CD4-positive, CD25-positive, alpha-beta regulatory T cell (primary cell): ENCODE data around the gene CTPS1. TPM values are rescaled to one million over a fixed set of nuclear protein-coding genes. Genes with fewer than 3 reads are reported as not detected.

ENCODE experiments used
- ATAC-seq, 2 donors: fragments of 150-1000 bp; cut with Tn5 transposase; one replicate each; pipeline ENCODE4 v1.10.0; 2021; ENCODE audit warnings: low read depth in 2 of 2, moderate number of reproducible peaks in 2 of 2, moderate library complexity in 1 of 2
- DNase-seq, 3 donors: peaks; one replicate each; pipeline versions ENCODE4 v3.0.0 to v3.0.0-alpha.2; 2012 to 2022; ENCODE audit warnings: mixed read lengths in 1 of 3
- H3K27ac ChIP-seq: one replicate; pipeline ENCODE4 v1.7.0; 2013; ENCODE audit warnings: mild to moderate bottlenecking, low read length; ENCODE audit not compliant: insufficient read depth, poor library complexity, severe bottlenecking
- H3K27me3 ChIP-seq: one replicate; pipeline ENCODE4 v1.7.0; 2013; ENCODE audit warnings: low read length; ENCODE audit not compliant: control insufficient read depth, insufficient read depth
- H3K36me3 ChIP-seq: one replicate; pipeline ENCODE4 v1.7.0; 2013; ENCODE audit warnings: mild to moderate bottlenecking, low read length, moderate library complexity; ENCODE audit not compliant: control insufficient read depth, insufficient read depth
- H3K4me1 ChIP-seq: 2 replicates; pipeline ENCODE4 v1.7.0; 2013; ENCODE audit warnings: mild to moderate bottlenecking, low read length; ENCODE audit not compliant: insufficient read depth, control insufficient read depth, poor library complexity, severe bottlenecking
- H3K4me3 ChIP-seq: one replicate; pipeline ENCODE4 v1.7.0; 2013; ENCODE audit warnings: low read depth, mild to moderate bottlenecking, low read length, moderate library complexity
- H3K9me3 ChIP-seq, 2 experiments: 1 replicate in 1 of 2; 2 replicates in 1 of 2; pipeline ENCODE4 v1.7.0; 2013; ENCODE audit warnings: low read length in 2 of 2, mild to moderate bottlenecking in 1 of 2, moderate library complexity in 1 of 2; ENCODE audit not compliant: control insufficient read depth in 2 of 2
- H3K27ac Mint-ChIP-seq, 3 donors: one replicate each; pipeline ENCODE4 v1.8.0; 2020 to 2022; ENCODE audit warnings: mild to moderate bottlenecking in 3 of 3, mixed read lengths in 3 of 3, moderate library complexity in 2 of 3
- H3K27me3 Mint-ChIP-seq: one replicate; pipeline ENCODE4 v1.8.0; 2022; ENCODE audit warnings: mild to moderate bottlenecking, mixed read lengths
- H3K36me3 Mint-ChIP-seq: one replicate; pipeline ENCODE4 v1.8.0; 2020; ENCODE audit warnings: mixed read lengths
- H3K4me1 Mint-ChIP-seq, 4 donors: one replicate each; pipeline ENCODE4 v1.8.0; 2020 to 2022; ENCODE audit warnings: mixed read lengths in 4 of 4, mild to moderate bottlenecking in 1 of 4
- H3K4me3 Mint-ChIP-seq, 4 donors: one replicate each; pipeline ENCODE4 v1.8.0; 2020 to 2022; ENCODE audit warnings: mild to moderate bottlenecking in 4 of 4, mixed read lengths in 4 of 4, moderate library complexity in 3 of 4
- H3K9me3 Mint-ChIP-seq, 7 donors: one replicate each; pipeline ENCODE4 v1.8.0; 2020 to 2022; ENCODE audit warnings: mixed read lengths in 7 of 7, mild to moderate bottlenecking in 3 of 7, moderate library complexity in 2 of 7
- polyA plus RNA-seq, 4 donors: library from polyadenylated mRNA; unstranded; fragments of 300-500 nt; fragmentation: Illumina TruSeq; gene quantifications; one replicate each; pipeline ENCODE4 v1.2.3, GENCODE V29; 2021
- total RNA-seq: library from RNA; stranded (reverse); gene quantifications from one replicate; pipeline ENCODE4 v1.2.3, GENCODE V29; 2022

The CTPS1 gene
- total and polyA plus RNA-seq, 5 donors from 2014 or later, result 12.5 to 42.5 (median 13.5) TPM

DNA sequence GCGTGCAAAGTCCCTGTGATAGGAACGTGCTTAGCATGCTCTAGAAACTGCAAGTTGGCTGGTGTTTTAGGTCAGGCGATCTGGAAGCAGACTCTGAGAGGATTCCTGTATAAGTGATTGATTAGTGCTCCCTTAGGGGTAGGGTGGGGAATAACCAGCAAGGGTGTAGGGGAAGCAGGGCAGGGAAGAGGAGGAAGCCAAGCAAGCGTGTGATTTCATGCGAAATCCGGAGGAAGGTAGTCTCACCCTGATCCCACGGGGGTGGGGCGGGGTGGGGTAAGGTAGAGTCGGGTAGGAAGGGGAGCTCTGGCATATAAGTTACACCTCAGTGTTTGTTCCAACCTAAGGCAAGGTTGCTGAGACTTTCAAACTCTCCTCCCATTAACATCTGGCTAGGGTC is 24.9 kb upstream of the CTPS1 start:
- H3K27ac Mint-ChIP-seq, result peak overlapping the region in 1 of 3 donors; percentile 22
- H3K9me3 Mint-ChIP-seq, result peaks cover 0 to 5% (median 0%) of the 10 kb centered on the region in 7 donors
- no peaks in the 10 kb centered on the region for H3K4me1 ChIP-seq
- DNase-seq (no peak), ATAC-seq (no peak)
- no peak overlapping the region for H3K27ac ChIP-seq
- no peaks in the 10 kb centered on the region for H3K36me3 Mint-ChIP-seq
- no peak overlapping the region for H3K4me3 Mint-ChIP-seq
- no peaks in the 10 kb centered on the region for H3K36me3 ChIP-seq
- H3K27me3 Mint-ChIP-seq, result peaks cover 26% of the 10 kb centered on the region
- no peaks in the 10 kb centered on the region for H3K9me3 ChIP-seq
- H3K4me1 Mint-ChIP-seq, result peaks cover 0 to 7% (median 0%) of the 10 kb centered on the region in 4 donors
- no peak overlapping the region for H3K4me3 ChIP-seq
- peaks cover 1% of the 10 kb centered on the region for H3K27me3 ChIP-seq

DNA sequence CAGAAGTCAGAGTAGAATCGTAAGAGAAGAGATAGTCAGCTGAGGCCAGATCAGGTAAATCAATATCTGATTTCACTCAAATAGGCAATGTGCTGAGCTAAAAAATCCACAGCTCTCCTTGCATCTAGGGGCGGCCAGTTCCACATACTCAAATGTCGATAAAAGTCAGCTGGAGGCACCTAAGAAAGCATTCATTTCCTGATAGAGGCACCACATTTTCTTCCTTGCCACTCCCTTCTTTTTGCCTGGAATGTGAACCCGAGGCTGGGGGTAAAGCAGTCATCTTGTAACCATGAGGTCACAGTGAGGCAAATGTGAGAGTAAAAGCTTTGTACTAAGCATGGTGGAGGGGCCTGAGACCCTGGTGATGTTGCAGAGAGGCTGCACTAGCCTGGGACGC is 24.2 kb upstream of the CTPS1 start:
- Mint-ChIP-seq H3K4me3 (no peak overlapping the region), H3K9me3 (peaks cover 0 to 5% (median 0%) of the 10 kb centered on the region in 7 donors), H3K4me1 (peaks cover 0 to 7% (median 0%) of the 10 kb centered on the region in 4 donors), H3K27ac (no peak overlapping the region), H3K27me3 (peaks cover 25% of the 10 kb centered on the region), H3K36me3 (no peaks in the 10 kb centered on the region)
- Histone ChIP-seq H3K9me3 (no peaks in the 10 kb centered on the region), H3K36me3 (no peaks in the 10 kb centered on the region), H3K4me1 (no peaks in the 10 kb centered on the region), H3K27me3 (peaks cover 1% of the 10 kb centered on the region), H3K27ac (no peak overlapping the region), H3K4me3 (no peak overlapping the region)
- no peak for DNase-seq
- ATAC-seq, result no peak

GRCh38 chr1:40956407-40956806 is 23.1 kb upstream of the CTPS1 start:
- Mint-ChIP-seq H3K4me3 (no peak overlapping the region), H3K27me3 (peaks cover 20% of the 10 kb centered on the region), H3K4me1 (peaks cover 0 to 7% (median 0%) of the 10 kb centered on the region in 4 donors), H3K36me3 (no peaks in the 10 kb centered on the region), H3K27ac (no peak overlapping the region), H3K9me3 (peaks cover 0 to 5% (median 0%) of the 10 kb centered on the region in 7 donors)
- H3K36me3 ChIP-seq, result no peaks in the 10 kb centered on the region
- H3K27me3 ChIP-seq, result peaks cover 1% of the 10 kb centered on the region
- no peak for ATAC-seq
- no peak overlapping the region for H3K27ac ChIP-seq
- no peak for DNase-seq
- H3K4me1 ChIP-seq, result no peaks in the 10 kb centered on the region
- no peak overlapping the region for H3K4me3 ChIP-seq
- no peaks in the 10 kb centered on the region for H3K9me3 ChIP-seq

- Histone ChIP-seq H3K4me1 (no peaks in the 10 kb centered on the region), H3K4me3 (no peak overlapping the region), H3K36me3 (no peaks in the 10 kb centered on the region), H3K27me3 (no peaks in the 10 kb centered on the region), H3K27ac (no peak overlapping the region), H3K9me3 (no peaks in the 10 kb centered on the region)
- peaks cover 20% of the 10 kb centered on the region for H3K27me3 Mint-ChIP-seq
- no peak overlapping the region for H3K27ac Mint-ChIP-seq
- no peak for ATAC-seq
- no peaks in the 10 kb centered on the region for H3K4me1 Mint-ChIP-seq
- DNase-seq, result no peak
- H3K36me3 Mint-ChIP-seq, result no peaks in the 10 kb centered on the region
- no peak overlapping the region for H3K4me3 Mint-ChIP-seq
- H3K9me3 Mint-ChIP-seq, result peaks cover 0 to 5% (median 0%) of the 10 kb centered on the region in 7 donors
Measured at GRCh38 chr1:40958210-40958609, 21.3 kb upstream of the CTPS1 start.

DNA sequence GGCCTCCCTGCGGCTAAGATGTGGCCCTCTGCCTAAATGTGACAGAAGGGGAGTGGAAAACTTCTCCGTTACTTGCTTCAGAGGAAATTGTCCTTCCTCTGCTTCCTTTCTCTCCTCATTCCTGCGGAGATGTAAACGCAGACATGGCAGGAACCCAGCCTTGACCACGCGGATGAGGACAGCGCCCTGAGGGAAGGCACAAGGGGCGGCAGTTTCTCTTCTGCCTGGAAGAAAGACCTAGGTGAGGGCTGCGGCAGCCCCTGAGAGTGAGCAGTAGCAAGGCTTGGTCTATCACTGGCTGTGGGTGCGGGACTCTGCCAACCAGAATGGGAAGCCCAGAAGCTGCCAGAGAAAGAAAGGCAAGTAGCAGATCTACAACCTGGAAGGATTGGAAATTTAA is 14.0 kb upstream of the CTPS1 start:
- DNase-seq, result no peak
- ATAC-seq, result no peak
- H3K27me3 ChIP-seq, result no peaks in the 10 kb centered on the region
- H3K36me3 Mint-ChIP-seq, result no peaks in the 10 kb centered on the region
- H3K4me3 Mint-ChIP-seq, result no peak overlapping the region
- H3K9me3 ChIP-seq, result no peaks in the 10 kb centered on the region
- no peaks in the 10 kb centered on the region for H3K4me1 Mint-ChIP-seq
- peak overlapping the region in 1 of 3 donors; percentile 10 for H3K27ac Mint-ChIP-seq
- H3K9me3 Mint-ChIP-seq, result no peaks in the 10 kb centered on the region
- no peak overlapping the region for H3K27ac ChIP-seq
- no peaks in the 10 kb centered on the region for H3K4me1 ChIP-seq
- H3K4me3 ChIP-seq, result no peak overlapping the region
- peaks cover 4% of the 10 kb centered on the region for H3K27me3 Mint-ChIP-seq
- H3K36me3 ChIP-seq, result no peaks in the 10 kb centered on the region

DNA sequence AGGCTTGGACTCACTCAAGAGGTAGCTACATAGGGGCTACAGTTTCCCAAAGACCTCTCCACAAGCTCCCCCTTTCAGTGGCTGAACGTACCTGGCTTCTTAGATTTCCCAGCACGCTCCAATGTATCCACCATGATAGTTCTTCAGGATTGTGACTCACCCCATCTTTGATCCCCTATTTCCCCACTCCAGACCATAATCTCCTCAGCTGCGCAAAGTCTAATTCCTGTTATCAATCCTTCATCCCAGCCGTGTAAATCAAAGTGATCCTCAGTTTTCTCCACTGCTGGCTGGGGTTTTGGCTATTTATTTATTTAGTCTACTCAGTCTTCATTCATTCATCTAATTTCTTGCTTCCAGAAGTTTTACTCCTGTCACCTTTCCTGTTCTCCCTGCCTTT is 13.1 kb upstream of the CTPS1 start:
- Histone ChIP-seq H3K4me3 (no peak overlapping the region), H3K4me1 (no peaks in the 10 kb centered on the region), H3K36me3 (no peaks in the 10 kb centered on the region), H3K27me3 (no peaks in the 10 kb centered on the region), H3K9me3 (no peaks in the 10 kb centered on the region), H3K27ac (no peak overlapping the region)
- Mint-ChIP-seq H3K4me3 (no peak overlapping the region), H3K9me3 (no peaks in the 10 kb centered on the region), H3K27me3 (peaks cover 4% of the 10 kb centered on the region), H3K27ac (no peak overlapping the region), H3K36me3 (no peaks in the 10 kb centered on the region), H3K4me1 (no peaks in the 10 kb centered on the region)
- DNase-seq, result no peak
- ATAC-seq, result no peak

- Histone ChIP-seq H3K9me3 (no peaks in the 10 kb centered on the region), H3K27ac (no peak overlapping the region), H3K4me1 (no peaks in the 10 kb centered on the region), H3K27me3 (no peaks in the 10 kb centered on the region), H3K4me3 (no peak overlapping the region), H3K36me3 (no peaks in the 10 kb centered on the region)
- DNase-seq (no peak), ATAC-seq (no peak)
- Mint-ChIP-seq H3K9me3 (no peaks in the 10 kb centered on the region), H3K36me3 (no peaks in the 10 kb centered on the region), H3K4me3 (no peak overlapping the region), H3K27ac (no peak overlapping the region), H3K4me1 (no peaks in the 10 kb centered on the region), H3K27me3 (peaks cover 4% of the 10 kb centered on the region)
Measured at GRCh38 chr1:40969445-40969844, 10.1 kb upstream of the CTPS1 start.

GRCh38 chr1:40971966-40972365 is 7.5 kb upstream of the CTPS1 start:
- Histone ChIP-seq H3K4me1 (no peaks in the 10 kb centered on the region), H3K27me3 (no peaks in the 10 kb centered on the region), H3K4me3 (no peak overlapping the region), H3K27ac (no peak overlapping the region), H3K36me3 (no peaks in the 10 kb centered on the region), H3K9me3 (no peaks in the 10 kb centered on the region)
- no peak for ATAC-seq
- H3K9me3 Mint-ChIP-seq, result no peaks in the 10 kb centered on the region
- peaks cover 0 to 3% (median 0%) of the 10 kb centered on the region in 4 donors for H3K4me1 Mint-ChIP-seq
- no peak overlapping the region for H3K4me3 Mint-ChIP-seq
- no peaks in the 10 kb centered on the region for H3K36me3 Mint-ChIP-seq
- H3K27me3 Mint-ChIP-seq, result no peaks in the 10 kb centered on the region
- DNase-seq, result no peak
- no peak overlapping the region for H3K27ac Mint-ChIP-seq
